Stimulated activated CD4-positive, alpha-beta T cell treated with anti-CD3 and anti-CD28 coated beads, TNF-alpha, amount 100 ng/mL, for 1 hour (primary cell): ENCODE results near the gene ALPK1.
"Not testable (repeated sequence)": the region's sequence is repeated elsewhere in the genome, so short reads cannot be mapped to it uniquely, and the experiment has no call there.

ENCODE experiments used
- DNase-seq, 3 donors: peaks; one replicate each; pipeline ENCODE4 v3.0.0-alpha.2; 2020; ENCODE audit warnings: low read depth in 3 of 3, low spot score in 1 of 3

The ALPK1 gene

DNA sequence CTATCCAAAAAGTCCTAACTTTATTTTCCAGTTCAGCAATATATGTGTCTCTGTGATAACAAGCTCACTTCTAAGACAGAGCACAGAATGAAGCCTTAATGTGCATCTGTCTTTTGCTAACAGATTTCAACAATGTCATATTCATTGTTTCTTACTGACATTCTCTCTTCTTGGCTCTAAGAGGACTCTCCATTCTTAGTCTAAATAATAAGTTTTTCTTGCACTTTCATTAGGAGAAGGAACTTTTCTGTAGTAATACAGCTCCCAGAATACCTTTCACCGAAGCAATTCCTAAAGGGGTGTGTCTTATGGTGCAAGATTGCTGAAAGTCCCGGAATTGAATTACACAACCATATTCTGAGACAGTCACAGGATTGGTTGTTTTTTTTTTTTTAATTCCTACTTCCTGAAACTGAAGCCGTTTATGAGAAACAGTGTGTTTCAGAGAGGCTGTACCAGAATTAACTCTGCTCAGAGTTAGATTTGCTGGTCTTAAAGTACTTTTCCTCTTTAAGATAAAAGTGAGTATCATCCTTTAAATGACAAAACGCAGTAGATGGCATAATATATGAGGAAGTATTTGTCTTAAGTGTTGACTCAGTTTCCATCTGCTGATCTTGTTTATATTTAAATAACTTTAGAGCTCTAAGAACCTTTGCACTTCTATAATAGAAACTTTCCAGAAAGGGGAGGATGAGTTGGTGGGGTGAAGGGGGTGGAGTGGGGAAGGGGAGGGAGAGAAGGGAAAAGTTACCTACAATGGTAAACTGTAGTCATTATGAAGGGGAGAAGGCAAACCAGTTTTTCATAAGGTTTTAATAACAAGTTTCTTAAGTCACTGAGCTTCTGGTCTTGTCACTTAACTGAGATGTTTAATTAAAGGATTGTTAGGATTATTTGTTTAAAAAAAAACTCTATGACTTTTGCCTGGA lies at the start of gene ALPK1:
ALPK1 (plus strand) TSS at position 421 of the 932 bp plus-strand sequence.
- DNase-seq, result no peak

DNA sequence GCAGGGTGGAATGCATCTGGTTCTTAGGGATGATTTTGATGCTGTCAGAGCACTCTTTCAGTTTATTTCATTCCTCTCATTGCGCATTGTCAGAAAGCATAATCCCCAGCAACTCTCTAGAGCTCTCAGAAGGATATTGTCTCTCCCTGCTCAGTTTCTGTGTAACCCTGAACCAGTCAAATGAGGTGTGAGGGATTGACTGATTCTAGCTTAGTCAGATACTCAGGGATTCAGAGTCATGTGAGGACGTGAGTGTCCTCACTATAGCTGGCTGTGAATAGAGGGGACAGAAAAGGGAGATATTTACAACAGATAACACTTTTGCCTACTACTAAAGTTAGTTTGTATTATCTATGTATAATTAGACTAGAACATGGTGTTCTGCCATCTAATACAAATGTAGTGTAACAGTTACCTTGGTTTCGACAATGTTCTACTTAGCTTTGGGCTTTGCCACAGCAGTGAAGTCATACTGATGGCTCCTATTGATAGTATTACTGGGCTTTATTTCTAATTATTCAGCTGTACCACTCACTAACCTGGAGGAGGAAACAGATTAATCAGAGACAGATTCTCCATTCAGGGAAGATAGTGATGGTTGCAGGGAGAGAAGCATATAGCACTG lies 46.0 kb upstream of the ALPK1 start:
- no peak for DNase-seq

DNA sequence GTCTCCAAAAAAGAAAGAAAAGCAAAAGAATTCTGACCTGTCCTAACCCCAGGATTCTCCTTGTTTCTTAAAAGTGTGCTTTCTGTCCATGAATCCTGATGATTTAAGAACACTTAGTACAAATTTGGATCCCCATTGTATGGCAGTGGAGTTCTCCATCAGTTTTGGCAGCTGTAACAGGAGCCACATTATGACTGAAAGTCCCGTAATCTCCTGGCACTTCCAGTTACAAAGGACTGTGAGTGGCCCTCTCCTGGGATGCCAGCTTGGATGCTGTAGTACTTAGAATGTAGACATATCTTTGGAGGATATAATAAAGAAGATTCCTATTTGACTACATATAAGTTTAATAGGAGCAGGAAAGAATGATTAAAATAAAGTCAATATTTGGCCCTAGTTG lies 44.9 kb upstream of the ALPK1 start:
- no peak for DNase-seq

DNA sequence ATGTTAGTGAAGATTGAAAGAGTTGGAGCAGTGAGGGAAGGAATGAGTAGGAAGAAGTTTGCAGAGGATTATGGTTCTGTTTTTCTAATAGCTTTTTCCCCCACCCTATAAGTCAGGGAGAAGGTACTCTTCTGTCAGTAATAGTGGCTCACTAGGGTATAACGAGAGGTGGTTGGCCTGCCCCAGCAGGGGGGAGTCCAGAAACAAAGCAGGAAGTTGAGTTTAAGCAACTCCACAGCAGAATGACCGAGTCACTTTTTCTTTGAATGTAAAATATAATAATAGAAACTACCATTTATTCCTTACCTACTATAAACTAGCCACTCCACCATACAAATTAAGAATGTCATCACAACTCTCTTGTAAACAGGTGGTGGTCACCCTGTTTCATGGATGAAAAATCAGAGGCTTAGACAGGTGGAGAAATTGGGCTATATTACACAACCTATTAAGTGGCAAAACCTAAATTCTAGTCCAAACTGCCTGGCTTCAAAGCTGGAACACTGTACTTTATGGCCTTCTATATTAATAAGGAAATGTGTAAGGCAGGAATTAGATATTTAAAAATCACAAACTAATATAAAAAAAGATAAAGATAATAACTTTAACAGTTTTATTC lies 43.7 kb upstream of the ALPK1 start:
- no peak for DNase-seq

DNA sequence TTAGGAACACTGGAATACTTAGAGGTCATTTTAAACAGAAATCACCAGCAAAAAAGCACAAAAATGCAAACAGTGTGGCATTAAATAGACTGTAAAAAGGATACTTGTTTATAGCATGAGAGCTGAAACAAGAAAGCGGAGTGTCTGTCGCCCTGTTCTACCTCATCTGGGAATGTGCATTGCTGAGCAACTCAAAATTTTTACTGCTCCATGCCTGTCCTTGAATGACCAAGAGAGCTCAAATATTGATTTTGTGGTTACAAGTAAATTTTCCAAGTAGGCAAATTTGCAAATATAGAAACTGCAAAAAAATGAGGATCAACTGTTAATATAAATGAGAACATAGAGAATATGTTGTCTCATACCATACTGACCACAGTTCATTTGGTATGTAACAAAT lies 40.1 kb upstream of the ALPK1 start:
- no peak for DNase-seq

DNA sequence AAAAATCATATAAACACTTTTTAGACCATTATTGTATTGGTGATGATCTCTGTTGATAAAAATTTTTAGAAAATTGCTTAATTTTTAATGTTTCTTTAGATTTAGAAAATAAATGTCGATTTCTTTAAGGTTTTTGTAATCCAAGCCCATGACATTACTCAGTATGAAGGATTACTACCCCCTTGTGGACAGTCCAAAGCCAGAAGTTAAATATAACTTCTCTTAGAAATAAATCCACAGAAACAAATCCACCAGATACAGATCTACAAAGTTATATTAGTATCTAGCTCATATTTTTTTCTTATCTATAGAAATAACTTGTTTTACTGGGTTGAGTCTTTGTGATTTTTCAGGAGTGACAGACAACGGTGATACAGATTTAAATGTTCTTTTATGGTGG lies 30.3 kb upstream of the ALPK1 start:
- DNase-seq, result no peak

DNA sequence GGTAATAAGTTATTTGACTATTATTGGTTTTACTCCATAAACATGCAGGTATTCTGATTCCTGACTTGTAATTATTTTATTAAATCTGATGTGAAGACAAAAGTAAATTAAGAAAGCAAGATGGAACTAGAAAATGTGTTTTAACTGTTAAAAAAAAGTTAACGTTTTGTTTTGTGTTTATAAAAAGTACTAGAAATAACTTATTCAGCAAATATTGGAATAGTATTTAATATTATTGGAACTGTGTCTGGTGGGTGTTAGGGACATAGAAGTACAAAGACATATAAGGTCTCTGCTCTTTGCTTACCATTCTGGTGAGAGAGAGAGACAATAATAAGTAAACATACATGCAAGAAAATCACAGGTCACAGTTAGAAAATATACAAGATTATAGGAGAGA lies 27.1 kb upstream of the ALPK1 start:
- no peak for DNase-seq

DNA sequence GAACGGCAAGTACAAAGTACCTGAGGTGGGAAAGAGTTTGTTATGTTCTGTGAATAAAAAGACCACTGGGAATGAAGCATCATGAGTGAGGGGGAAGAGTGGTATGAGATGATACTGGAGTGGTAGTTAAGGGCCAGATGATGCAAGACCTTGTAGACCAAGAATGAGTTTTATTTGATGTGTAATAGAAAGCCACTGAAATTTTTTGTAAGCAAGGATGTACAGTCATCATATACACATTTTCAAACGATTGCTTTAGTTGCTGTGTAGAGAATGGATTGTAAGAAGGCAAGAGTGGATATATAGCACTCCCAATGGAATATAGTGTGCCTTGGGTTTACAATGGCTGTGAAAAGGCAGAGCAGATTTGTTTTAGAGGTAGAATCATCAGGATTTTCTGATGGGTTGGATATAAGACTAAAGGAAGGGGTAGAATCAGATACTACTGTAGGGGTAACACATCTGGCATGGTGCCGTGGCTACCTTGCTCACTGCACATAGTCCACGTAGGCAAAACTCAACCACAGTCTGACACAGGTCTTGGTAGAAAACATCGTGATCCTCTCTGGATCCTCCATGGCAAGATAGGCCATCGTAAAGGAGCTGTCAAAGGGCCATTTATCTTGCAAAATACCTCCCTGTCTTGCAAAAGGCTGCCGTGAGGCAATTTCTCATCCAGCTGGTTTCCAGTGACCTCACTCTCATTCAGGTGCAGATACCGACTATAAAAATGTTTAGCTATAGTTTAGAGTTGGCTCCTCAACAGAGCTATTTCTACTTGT lies 26.3 kb upstream of the ALPK1 start:
- no peak for DNase-seq

DNA sequence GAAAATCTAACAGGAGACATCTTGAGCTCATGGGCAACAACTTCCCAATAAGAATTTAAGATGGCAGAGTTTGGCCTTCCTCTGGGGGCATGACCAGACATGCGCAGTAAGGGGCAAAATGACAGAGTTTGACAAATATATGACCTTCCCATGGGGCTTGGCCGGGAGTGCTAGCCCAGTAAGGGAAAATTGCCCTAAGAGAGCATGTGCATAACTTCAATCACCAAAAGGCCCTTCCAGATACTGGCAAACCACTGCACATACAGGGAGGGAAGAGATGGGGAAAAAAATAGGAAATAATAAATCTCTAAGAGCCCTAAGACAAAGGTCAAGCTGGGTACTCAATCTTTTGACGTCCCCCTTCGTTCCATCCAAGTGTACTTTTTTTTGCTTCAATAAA lies 24.9 kb upstream of the ALPK1 start:
- no peak for DNase-seq

DNA sequence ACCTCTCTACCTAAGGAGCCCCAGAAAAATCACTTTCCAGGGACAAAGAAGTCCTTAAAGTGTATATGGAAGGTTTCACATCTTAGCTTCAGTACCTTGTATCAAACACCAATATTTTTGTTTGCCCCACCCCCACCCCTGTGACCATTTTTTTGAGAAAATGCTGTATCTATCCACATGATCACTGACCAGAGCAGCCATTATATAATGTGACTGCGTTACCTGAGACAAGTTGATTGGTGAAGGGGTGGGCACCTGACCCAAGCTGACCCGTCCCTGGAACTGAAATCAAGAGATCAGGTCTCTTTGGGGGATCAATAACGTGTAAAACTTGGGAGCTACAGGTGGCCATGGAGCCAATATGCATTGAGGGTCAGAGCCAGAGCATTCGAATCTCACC lies 22.2 kb upstream of the ALPK1 start:
- no peak for DNase-seq

DNA sequence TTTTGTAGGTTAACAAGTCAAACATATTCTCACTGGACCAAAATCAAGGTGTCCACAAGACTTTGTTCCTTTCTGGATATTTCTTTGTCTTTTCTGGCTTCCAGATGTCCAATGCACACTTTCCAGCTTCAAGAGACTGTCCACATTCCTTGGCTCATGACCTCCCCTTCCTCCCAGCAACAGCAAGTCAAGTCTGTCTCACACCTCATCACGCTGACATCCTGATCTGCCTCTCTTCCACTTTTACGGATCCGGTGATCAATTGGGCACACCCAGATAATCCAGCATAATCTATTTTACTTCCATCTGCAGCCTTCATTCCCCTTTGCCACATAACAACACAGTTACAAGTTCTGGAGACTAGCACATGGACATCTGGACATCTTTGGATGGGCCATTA lies 21.1 kb upstream of the ALPK1 start:
- no peak for DNase-seq

DNA sequence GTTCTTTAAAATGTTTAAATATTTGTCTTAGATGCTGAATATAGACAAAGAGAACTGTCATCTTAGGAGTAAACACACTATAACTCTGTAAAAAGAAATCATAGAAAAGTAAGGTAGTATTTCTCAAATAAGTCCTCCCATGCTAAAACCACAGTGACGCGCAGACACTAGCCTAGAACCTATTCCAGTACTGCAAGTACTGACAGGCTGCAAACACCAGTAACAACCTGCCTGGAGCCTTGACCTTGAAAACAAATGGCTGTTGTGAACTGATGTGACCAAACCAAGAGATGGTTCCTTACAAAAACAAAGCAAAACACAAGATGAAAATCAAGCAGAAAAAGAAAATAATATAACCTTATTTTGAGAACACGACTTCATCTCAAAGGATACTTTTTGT lies 19.9 kb upstream of the ALPK1 start:
- no peak for DNase-seq

DNA sequence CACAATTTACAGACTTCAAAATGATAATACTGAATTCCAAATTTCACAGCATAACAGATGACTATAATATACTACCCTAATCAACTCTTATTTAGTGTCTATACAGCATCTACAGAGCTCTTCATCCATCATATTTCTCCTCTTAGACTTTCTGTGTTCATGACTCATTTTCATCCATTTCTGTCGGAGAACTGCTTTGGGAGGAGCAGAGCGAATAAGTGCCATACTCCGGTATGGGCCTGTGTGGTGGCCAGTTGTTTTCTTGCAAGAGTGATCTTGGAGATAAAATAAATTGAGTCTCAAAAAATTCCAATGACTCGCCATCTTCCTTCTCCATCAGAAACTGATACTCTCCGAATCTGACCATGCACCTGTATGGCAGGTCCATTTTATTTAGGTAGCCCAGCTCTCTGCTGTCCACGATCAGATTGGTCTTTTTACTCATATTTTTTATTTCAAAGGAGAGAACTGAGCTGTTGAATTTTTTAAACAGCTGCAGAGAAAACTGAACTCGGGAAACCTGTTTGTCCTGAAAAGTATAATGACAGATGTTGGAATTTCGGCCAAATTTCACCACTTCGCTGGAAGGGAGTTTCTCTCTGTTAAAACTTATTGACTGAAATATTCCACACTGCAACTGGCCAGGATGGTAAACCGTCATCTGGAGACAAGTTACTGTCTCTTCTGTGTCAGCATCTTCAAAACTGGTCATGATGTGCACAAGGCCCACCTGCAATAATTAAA lies 19.3 kb upstream of the ALPK1 start:
- DNase-seq, result no peak

DNA sequence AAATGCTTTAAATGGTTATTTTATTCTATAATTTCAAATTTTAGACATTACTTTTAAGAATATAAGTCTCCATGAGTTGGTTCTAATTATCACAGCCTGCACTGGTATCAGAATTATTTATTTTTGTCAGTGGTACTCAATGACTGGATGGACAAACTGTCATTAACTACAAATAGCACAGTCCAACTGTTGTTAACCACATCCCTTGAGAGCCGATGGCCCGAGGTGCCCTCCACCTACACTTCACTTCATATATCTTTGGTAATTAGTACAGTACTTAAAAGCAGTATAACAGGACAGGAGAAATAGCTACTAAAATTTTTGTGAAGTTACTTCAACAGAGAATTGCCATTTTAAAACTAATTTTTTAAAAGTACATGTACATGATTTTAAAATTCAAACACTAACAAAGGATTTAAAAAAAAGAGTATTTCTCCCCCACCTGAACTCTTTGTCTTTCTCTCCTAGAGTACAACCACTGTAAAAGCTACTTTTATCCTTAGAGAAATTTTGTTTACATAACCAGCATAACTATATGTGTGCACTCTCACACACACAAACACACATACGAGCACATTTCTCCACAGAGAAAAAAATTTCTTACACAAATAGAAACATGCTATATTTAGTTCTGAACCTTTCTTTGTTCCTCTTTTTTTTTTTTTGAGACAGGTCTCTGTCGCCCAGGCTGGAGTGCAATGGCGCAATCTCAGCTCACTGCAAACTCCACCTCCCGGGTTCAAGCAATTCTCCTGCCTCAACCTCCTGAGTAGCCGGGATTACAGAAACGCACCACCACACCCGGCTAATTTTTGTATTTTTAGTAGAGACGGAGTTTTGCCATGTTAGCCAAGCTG lies 17.9 kb upstream of the ALPK1 start:
- DNase-seq, result no peak

DNA sequence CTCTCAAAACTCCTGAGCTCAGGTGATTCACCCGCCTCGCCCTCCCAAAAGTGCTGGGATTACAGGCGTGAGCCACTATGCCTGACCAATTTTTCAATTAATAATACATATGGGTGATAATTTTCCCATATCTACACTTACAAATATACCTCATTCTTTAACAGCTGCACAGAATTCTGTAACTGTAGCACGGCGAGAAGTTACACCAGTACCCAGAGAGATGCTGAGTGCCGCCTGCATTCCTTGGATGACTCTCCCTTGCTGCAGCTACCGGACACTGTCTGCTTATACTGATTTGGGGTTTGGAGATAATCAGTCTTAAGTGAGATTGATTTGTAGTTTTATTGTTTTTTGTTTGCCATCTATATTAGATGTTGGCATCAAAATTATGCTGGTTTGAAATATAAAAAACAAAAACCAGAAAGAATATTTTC lies 17.3 kb upstream of the ALPK1 start:
- DNase-seq, result no peak

DNA sequence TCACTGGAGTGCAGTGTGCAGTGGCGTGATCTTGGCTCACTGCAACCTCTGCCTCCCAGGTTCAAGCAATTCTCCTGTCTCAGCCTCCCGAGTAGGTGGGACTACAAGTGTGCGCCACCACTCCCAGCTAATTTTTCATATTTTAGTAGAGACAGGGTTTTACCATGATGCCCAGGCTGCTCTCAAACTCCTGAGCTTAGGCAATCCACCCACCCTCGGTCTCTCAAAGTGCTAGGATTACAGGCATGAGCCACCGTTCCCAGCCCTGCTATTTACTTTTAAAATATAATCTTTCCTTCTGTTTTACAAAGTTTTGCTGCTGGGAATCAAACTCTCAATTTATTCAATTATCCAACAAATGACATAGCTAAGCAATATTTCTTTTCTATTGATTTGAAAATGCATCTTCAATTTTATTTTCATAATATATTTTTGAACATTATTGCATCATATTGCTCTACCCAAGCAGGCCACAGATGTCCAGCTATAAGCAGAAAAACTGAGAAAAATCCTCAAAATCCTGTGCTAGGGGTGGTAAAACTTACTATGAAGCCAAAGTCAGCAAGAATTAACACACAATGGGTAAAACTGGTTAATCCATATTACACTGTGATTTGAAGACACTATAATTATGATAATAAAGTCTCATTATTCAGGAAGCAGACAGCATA lies 16.6 kb upstream of the ALPK1 start:
- no peak for DNase-seq

DNA sequence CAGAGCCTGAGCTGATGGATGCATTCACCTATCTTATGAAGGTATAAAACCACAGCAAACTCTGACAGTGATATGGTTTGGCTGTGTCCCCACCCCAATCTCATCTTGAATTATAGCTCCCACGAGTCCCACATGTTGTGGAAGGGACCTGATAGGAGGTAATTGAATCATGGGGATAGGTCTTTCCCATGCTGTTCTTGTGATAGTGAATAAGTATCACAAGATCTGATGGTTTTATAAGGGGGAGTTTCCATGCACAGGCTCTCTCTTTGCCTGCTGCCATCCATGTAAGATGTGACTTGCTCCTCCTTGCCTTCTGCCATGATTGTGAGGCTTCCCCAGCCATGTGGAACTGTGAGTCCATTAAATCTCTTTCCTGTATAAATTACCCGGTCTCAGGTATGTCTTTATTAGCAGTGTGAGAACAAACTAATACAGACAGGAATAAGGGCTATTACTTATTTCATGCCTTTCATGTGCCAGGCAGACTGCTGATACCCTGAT lies 15.2 kb upstream of the ALPK1 start:
- not testable (repeated sequence) for DNase-seq

DNA sequence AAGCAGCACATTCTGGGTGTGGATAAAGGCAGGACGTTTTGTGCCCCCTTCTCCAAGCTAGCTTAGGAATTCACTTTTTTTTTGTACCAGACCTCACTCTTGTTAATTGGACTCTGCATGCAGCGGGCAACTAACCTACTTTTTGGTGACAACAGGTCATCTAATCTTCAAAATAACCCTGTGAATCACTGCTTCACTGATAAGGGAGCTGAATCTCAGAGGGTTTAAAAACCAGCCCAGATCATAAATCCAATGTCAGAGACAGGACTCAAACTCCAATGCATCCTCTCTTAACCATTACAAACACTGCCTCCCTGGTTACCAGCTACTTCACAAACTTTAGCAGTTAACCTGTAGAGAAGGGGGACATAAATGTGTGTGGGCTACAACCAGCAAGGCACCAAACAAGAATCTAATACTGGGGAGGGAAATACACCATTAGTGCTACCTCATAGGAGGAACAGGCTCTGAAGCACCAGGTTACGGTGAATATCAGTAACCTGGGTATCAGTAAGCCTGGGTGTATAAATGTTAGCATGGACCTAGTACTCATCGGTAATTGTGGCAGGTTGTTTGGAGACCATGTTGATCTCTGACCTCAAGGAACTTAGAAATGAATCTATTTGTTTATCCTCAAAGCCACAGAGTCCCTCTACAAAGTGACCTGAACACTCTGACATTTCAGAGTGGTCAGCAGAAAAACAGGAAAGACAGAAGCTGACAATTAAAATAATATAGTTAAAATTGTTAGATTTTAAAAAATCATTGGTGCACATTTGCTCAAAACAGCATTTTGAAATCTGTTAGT lies 14.1 kb upstream of the ALPK1 start:
- DNase-seq, result no peak
